HG03095 (cell line): ENCODE data around the gene PPARA.

ENCODE experiments used
- ATAC-seq: cut with Tn5 transposase; IDR thresholded peaks from one replicate; pipeline ENCODE4 v1.9.1; 2021; ENCODE audit warnings: moderate library complexity; ENCODE audit not compliant: unreplicated experiment

Gene PPARA

GRCh38 chr22:46142548-46143490 lies 7.5 kb upstream of the PPARA start:
- no peak for ATAC-seq

GRCh38 chr22:46143491-46144147 lies 6.7 kb upstream of the PPARA start:
- ATAC-seq, result no peak

- no peak for ATAC-seq
These were observed 4.9 kb upstream of the PPARA start for GRCh38 chr22:46145361-46145851.

- no peak for ATAC-seq
These were observed 4.4 kb upstream of the PPARA start for GRCh38 chr22:46145896-46146295.

- ATAC-seq, result no peak
These were observed 4.0 kb upstream of the PPARA start for GRCh38 chr22:46146329-46146728.

GRCh38 chr22:46147061-46147460 lies 3.3 kb upstream of the PPARA start:
- ATAC-seq, result no peak

GRCh38 chr22:46147471-46148267 lies 2.7 kb upstream of the PPARA start:
- no peak for ATAC-seq

- ATAC-seq, result no peak
These were observed 2.0 kb upstream of the PPARA start for GRCh38 chr22:46148336-46148735.

- ATAC-seq, result no peak
These were observed 1.4 kb upstream of the PPARA start for GRCh38 chr22:46148816-46149511.

GRCh38 chr22:46149512-46150033 lies 753 bp upstream of the PPARA start:
- ATAC-seq, result no peak

- ATAC-seq, result peak; percentile 17
These were observed 540 bp downstream of the PPARA start for GRCh38 chr22:46150655-46151477.

GRCh38 chr22:46153930-46154329 lies 3.6 kb downstream of the PPARA start:
- no peak for ATAC-seq

GRCh38 chr22:46156031-46156430 lies 5.7 kb downstream of the PPARA start:
- ATAC-seq, result no peak

- ATAC-seq, result no peak
These were observed 8.0 kb downstream of the PPARA start for GRCh38 chr22:46158283-46158682.

- no peak for ATAC-seq
These were observed 8.9 kb downstream of the PPARA start for GRCh38 chr22:46159212-46159611.

GRCh38 chr22:46159777-46160176 lies 9.5 kb downstream of the PPARA start:
- no peak for ATAC-seq

- no peak for ATAC-seq
These were observed 12.0 kb downstream of the PPARA start for GRCh38 chr22:46162285-46162684.

- no peak for ATAC-seq
These were observed 12.6 kb downstream of the PPARA start for GRCh38 chr22:46162771-46163556.

GRCh38 chr22:46163557-46163888 lies 13.2 kb downstream of the PPARA start:
- ATAC-seq, result no peak
